K562 (cell line): Measurements from ENCODE around the gene KTN1. TPM values are rescaled to one million over a fixed set of nuclear protein-coding genes. Genes with fewer than 3 reads are reported as not detected.

ENCODE experiments used
- ATAC-seq: fragments of 200-7000 bp; cut with Tn5 transposase; 3 replicates; pipeline ENCODE4 v1.9.1; 2020; ENCODE audit warnings: moderate library complexity
- BruUV-seq: library from RNA; stranded (reverse); fragments of 400-500 nt; replicated peaks from 2 replicates; lab custom pipeline; 2021; lab: Mats Ljungman, UMichigan
- CTCF ChIA-PET: fragments of 300-600 bp; formaldehyde crosslinking; extraction: SDS; loops from one replicate; lab custom pipeline; 2021; ENCODE audit warnings: low intra/inter-chr PET ratio; lab: Yijun Ruan, JAX
- POLR2A ChIA-PET: fragments of 300-600, 350-650 bp; sonication (Branson Sonifier 250); formaldehyde crosslinking; extraction: SDS; loops from one replicate; lab custom pipeline; 2021; ENCODE audit warnings: antibody characterized with exemption, inconsistent platforms; lab: Yijun Ruan, JAX
- DNase-seq, 4 experiments: peaks; one replicate each; pipeline versions ENCODE4 v3.0.0 to v3.0.0-alpha.2; 2011 to 2018; ENCODE audit warnings: low spot score in 3 of 4, mixed read lengths in 3 of 4; ENCODE audit errors: extremely low read depth in 1 of 4
- FAIRE-seq: peaks from 2 replicates; lab custom pipeline; 2011; peaks lifted over from hg19 to GRCh38; lab: Jason Lieb, UNC
- H2AFZ ChIP-seq: 2 replicates; pipeline ENCODE4 v1.6.0; 2011; ENCODE audit warnings: low read depth, low read length, control low read depth, inconsistent platforms
- H3K27ac ChIP-seq: fragments of 200-600 bp; 3 replicates; pipeline ENCODE4 v1.8.0; 2011; ENCODE audit warnings: low read depth, mild to moderate bottlenecking, control low read depth, inconsistent platforms, low read length, moderate library complexity, mixed read lengths; ENCODE audit errors: extremely low read depth
- H3K27me3 ChIP-seq, 2 experiments: fragments of 300-600 bp in 1 of 2; 2 replicates in 1 of 2; 3 replicates in 1 of 2; pipeline versions ENCODE4 v1.6.0 to v1.8.0; 2011; ENCODE audit warnings: inconsistent platforms in 2 of 2, low read length in 2 of 2, mild to moderate bottlenecking in 1 of 2, mixed read lengths in 1 of 2, moderate library complexity in 1 of 2; ENCODE audit not compliant: control insufficient read depth in 2 of 2, insufficient read depth in 2 of 2
- H3K36me3 ChIP-seq: fragments of 300-600 bp; 3 replicates; pipeline ENCODE4 v1.8.0; 2011; ENCODE audit warnings: mild to moderate bottlenecking, low read length, inconsistent platforms; ENCODE audit not compliant: control insufficient read depth, insufficient read depth
- H3K4me1 ChIP-seq, 2 experiments: fragments of 200-600 bp in 1 of 2; replicated peaks in 1 of 2; 2 replicates in 1 of 2; 3 replicates in 1 of 2; pipeline versions ENCODE4 v1.5.1 to v1.8.0; 2011; ENCODE audit warnings: inconsistent platforms in 2 of 2, low read length in 2 of 2, mild to moderate bottlenecking in 1 of 2, mixed read lengths in 1 of 2, moderate library complexity in 1 of 2; ENCODE audit not compliant: control insufficient read depth in 2 of 2, insufficient read depth in 2 of 2
- H3K4me2 ChIP-seq: 2 replicates; pipeline ENCODE4 v1.6.1; 2011; ENCODE audit warnings: low read length, control low read depth, inconsistent platforms, mixed read lengths; ENCODE audit not compliant: insufficient read depth
- H3K4me3 ChIP-seq: fragments of 200-600 bp; sonication (generic), shearing (Covaris generic); 2 replicates; pipeline ENCODE4 v1.5.1; 2016; ENCODE audit warnings: control low read depth, inconsistent platforms
- H3K79me2 ChIP-seq: fragments of 200-600 bp; 3 replicates; pipeline ENCODE4 v1.8.0; 2011; ENCODE audit warnings: low read length, inconsistent platforms; ENCODE audit not compliant: control insufficient read depth, insufficient read depth
- H3K9ac ChIP-seq, 2 experiments: 2 replicates each; pipeline versions ENCODE4 v1.6.0 to v1.6.1; 2011; ENCODE audit warnings: low read depth in 2 of 2, low read length in 2 of 2, control low read depth in 1 of 2, inconsistent platforms in 1 of 2, mild to moderate bottlenecking in 1 of 2, mixed read lengths in 1 of 2; ENCODE audit not compliant: insufficient read depth in 1 of 2
- H3K9me1 ChIP-seq: one replicate; pipeline ENCODE4 v1.6.0; 2011; ENCODE audit warnings: inconsistent platforms, mild to moderate bottlenecking, low read length, moderate library complexity; ENCODE audit not compliant: control insufficient read depth, insufficient read depth
- H3K9me3 ChIP-seq: replicated peaks from 2 replicates; pipeline ENCODE4 v1.5.1; 2011; ENCODE audit warnings: low read depth, low read length, inconsistent platforms; ENCODE audit not compliant: control insufficient read depth, insufficient read depth
- H4K20me1 ChIP-seq: replicated peaks from 2 replicates; pipeline ENCODE4 v1.6.1; 2011; ENCODE audit warnings: low read length, inconsistent platforms, mixed read lengths; ENCODE audit not compliant: control insufficient read depth, insufficient read depth
- MAFG ChIP-seq: fragments of 450-650 bp; conservative IDR thresholded peaks from 2 replicates; pipeline ENCODE4 v1.6.1; 2016; ENCODE audit warnings: missing genetic modification characterization, missing compliant biosample characterization
- MAZ ChIP-seq, 2 experiments: fragments of 450-650 bp in 1 of 2; sonication (generic) in 1 of 2; formaldehyde crosslinking; IDR thresholded peaks in 1 of 2; conservative IDR thresholded peaks in 1 of 2; 2 replicates each; pipeline versions ENCODE4 v1.4.0 to v1.5.0; 2020; ENCODE audit warnings: mild to moderate bottlenecking in 1 of 2, missing genetic modification reagents in 1 of 2
- MTA2 ChIP-seq: fragments of 450-650 bp; IDR thresholded peaks from 2 replicates; pipeline ENCODE4 v1.6.1; 2016; ENCODE audit warnings: low read depth
- SMARCB1 ChIP-seq: IDR thresholded peaks from 2 replicates; pipeline ENCODE4 v1.6.1; 2011; ENCODE audit warnings: improper control_type of control experiment, low read depth; ENCODE audit not compliant: insufficient read length
- TRIM28 ChIP-seq: fragments of 450-650 bp; IDR thresholded peaks from 2 replicates; pipeline ENCODE4 v1.6.1; 2017
- ZNF263 ChIP-seq: sonication (generic); formaldehyde crosslinking; IDR thresholded peaks from 2 replicates; pipeline ENCODE4 v1.8.0; 2022; ENCODE audit warnings: mild to moderate bottlenecking, missing genetic modification reagents, borderline replicate concordance
- WGBS: fragments of 100-300 bp; shearing (Covaris generic); methylation state at CpG from one replicate; pipeline ENCODE4 v1.1.6; 2016; ENCODE audit warnings: low coverage, mixed read lengths; ENCODE audit not compliant: insufficient coverage; ENCODE audit errors: missing lambda C conversion rate; 5-methylcytosine and 5-hydroxymethylcytosine counted together
- in situ Hi-C: fragments of 300-500 bp; cut with MboI; formaldehyde crosslinking; loops from 4 replicates; pipeline ENCODE4 v1.15.0; 2018; ENCODE audit warnings: inconsistent platforms, mixed read lengths
- intact Hi-C: fragments of 100-400 bp; cut with micrococcal nuclease; formaldehyde crosslinking; loops from 2 replicates; pipeline ENCODE4 v1.14.2; 2022
- polyA plus RNA-seq, 8 experiments: library from polyadenylated mRNA; depleted of rRNA in 4 of 8; stranded (reverse) in 5 of 8; unstranded in 3 of 8; fragments of >200 nt; fragmentation: Nextera tagmentation in 2 of 8; fragmentation: Illumina TruSeq in 1 of 8; extraction: Ambion mirVana in 2 of 8; extraction: Trizol in 1 of 8; gene quantifications; 2 replicates each; pipeline versions ENCODE4 v1.2.1 to v1.2.3, GENCODE V29; 2011 to 2014; ENCODE audit warnings: inconsistent platforms in 1 of 8, missing spikeins in 1 of 8
- total RNA-seq, 7 experiments: library from RNA; depleted of rRNA in 6 of 7; stranded (reverse); fragments of >200 nt in 6 of 7; fragmentation: Illumina TruSeq in 2 of 7; extraction: Trizol in 2 of 7; gene quantifications; 2 replicates each; pipeline versions ENCODE4 v1.2.1 to v1.2.3, GENCODE V29; 2011 to 2021; ENCODE audit warnings: low replicate concordance in 1 of 7
- TF ChIP-seq, protein P1 (sequence below): fragments of 250-450 bp; sonication (Bioruptor Pico); IDR thresholded peaks from 2 replicates; pipeline ENCODE4 v1.8.0; 2021; ENCODE audit warnings: moderate library complexity, mild to moderate bottlenecking, inconsistent platforms
- TF ChIP-seq, protein P2 (sequence below), 2 experiments: fragments of 450-650 bp; IDR thresholded peaks; 2 replicates each; pipeline ENCODE4 v1.6.1; 2018; ENCODE audit warnings: mild to moderate bottlenecking in 2 of 2, low read depth in 1 of 2; ENCODE audit not compliant: partially characterized antibody in 2 of 2

Gene KTN1
- total and polyA plus RNA-seq, 9 of the 15 experiments (the other 6 are each of a cell fraction or from before 2014, with no cell fraction given) = 34.8 to 120 (median 63.6) TPM

DNA sequence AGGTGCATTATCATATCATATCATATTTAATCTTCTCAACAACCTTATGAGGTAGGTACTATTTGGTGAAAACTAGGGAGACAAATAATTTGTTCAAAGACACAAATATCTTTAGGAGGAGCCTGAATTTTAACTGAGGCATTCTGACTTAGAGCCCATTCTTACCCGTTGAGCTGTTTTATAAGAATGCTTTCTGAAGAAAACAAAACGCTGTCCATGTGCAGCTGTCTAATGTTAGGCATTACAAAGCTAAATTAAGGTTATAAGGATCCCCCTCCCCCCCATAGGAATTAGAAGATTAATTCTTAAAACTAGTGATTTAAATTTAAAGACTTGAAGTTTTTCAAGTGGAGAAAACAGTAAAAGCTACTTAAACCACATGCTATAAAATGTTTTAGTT, 6.4 kb downstream of the KTN1 start:
- FAIRE-seq (no peak), DNase-seq (no peak), ATAC-seq (no peak)
- ChIA-PET POLR2A (interaction anchor here (1.7 kb wide), 2 partner anchors 8 to 12 kb away, joined by 4 to 5 read pairs; no protein-coding TSS in a partner anchor), CTCF (no interaction called here)
- Histone ChIP-seq H3K9ac (no peak overlapping the region), H2AFZ (no peak overlapping the region), H3K36me3 (peaks cover 3% of the 10 kb centered on the region; the same call in 1 of the 3 replicates), H3K9me3 (no peaks in the 10 kb centered on the region), H3K27me3 (no peaks in the 10 kb centered on the region), H3K9me1 (no peaks in the 10 kb centered on the region), H3K4me2 (no peak overlapping the region), H3K4me1 (peaks cover 0 to 18% of the 10 kb centered on the region in 2 experiments; a peak in 3 of 5 replicates), H3K27ac (no peak overlapping the region), H3K4me3 (no peak overlapping the region), H4K20me1 (peaks cover 15% of the 10 kb centered on the region), H3K79me2 (peaks cover 92% of the 10 kb centered on the region)
- in situ Hi-C loops (no loop called here), intact Hi-C loops (no loop called here)
- WGBS = 71% methylated on average over 2 of the region's 2 CpGs
- TF ChIP-seq MTA2 (no peak), MAZ (CRISPR knock-in tag; conservative IDR thresholded peaks at IDR 0.05 in 1 of 2, IDR thresholded peaks at IDR 0.05 in 1 of 2) (no peak), SMARCB1 (no peak), ZNF263 (CRISPR knock-in tag) (no peak), MAFG (tag) (no peak), TRIM28 (no peak)
- TF ChIP-seq, protein P1, sequence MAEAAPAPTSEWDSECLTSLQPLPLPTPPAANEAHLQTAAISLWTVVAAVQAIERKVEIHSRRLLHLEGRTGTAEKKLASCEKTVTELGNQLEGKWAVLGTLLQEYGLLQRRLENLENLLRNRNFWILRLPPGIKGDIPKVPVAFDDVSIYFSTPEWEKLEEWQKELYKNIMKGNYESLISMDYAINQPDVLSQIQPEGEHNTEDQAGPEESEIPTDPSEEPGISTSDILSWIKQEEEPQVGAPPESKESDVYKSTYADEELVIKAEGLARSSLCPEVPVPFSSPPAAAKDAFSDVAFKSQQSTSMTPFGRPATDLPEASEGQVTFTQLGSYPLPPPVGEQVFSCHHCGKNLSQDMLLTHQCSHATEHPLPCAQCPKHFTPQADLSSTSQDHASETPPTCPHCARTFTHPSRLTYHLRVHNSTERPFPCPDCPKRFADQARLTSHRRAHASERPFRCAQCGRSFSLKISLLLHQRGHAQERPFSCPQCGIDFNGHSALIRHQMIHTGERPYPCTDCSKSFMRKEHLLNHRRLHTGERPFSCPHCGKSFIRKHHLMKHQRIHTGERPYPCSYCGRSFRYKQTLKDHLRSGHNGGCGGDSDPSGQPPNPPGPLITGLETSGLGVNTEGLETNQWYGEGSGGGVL (CRISPR knock-in tag) = no peak
- TF ChIP-seq, protein P2, sequence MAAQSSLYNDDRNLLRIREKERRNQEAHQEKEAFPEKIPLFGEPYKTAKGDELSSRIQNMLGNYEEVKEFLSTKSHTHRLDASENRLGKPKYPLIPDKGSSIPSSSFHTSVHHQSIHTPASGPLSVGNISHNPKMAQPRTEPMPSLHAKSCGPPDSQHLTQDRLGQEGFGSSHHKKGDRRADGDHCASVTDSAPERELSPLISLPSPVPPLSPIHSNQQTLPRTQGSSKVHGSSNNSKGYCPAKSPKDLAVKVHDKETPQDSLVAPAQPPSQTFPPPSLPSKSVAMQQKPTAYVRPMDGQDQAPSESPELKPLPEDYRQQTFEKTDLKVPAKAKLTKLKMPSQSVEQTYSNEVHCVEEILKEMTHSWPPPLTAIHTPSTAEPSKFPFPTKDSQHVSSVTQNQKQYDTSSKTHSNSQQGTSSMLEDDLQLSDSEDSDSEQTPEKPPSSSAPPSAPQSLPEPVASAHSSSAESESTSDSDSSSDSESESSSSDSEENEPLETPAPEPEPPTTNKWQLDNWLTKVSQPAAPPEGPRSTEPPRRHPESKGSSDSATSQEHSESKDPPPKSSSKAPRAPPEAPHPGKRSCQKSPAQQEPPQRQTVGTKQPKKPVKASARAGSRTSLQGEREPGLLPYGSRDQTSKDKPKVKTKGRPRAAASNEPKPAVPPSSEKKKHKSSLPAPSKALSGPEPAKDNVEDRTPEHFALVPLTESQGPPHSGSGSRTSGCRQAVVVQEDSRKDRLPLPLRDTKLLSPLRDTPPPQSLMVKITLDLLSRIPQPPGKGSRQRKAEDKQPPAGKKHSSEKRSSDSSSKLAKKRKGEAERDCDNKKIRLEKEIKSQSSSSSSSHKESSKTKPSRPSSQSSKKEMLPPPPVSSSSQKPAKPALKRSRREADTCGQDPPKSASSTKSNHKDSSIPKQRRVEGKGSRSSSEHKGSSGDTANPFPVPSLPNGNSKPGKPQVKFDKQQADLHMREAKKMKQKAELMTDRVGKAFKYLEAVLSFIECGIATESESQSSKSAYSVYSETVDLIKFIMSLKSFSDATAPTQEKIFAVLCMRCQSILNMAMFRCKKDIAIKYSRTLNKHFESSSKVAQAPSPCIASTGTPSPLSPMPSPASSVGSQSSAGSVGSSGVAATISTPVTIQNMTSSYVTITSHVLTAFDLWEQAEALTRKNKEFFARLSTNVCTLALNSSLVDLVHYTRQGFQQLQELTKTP (IDR thresholded peaks at IDR 0.05; ENCODE audit: low read depth in 1 of 2, partially characterized antibody in 2 of 2) = no peak
- no TSS peak for BruUV-seq
